CD8-positive, alpha-beta memory T cell (primary cell): ENCODE data around the gene PALS1. TPM values are rescaled to one million over a fixed set of nuclear protein-coding genes. Genes with fewer than 3 reads are reported as not detected.

Source experiments
- CTCF ChIA-PET: fragments of 350-600 bp; sonication (Branson Sonifier 250); formaldehyde crosslinking; loops from one replicate; lab custom pipeline; 2021; ENCODE audit warnings: antibody characterized with exemption; lab: Charles Lee
- POLR2A ChIA-PET: fragments of 350-600 bp; sonication (Branson Sonifier 250); formaldehyde crosslinking; loops from one replicate; lab custom pipeline; 2021; ENCODE audit warnings: antibody characterized with exemption; lab: Charles Lee
- DNase-seq, 5 donors: peaks; one replicate each; pipeline versions ENCODE4 v3.0.0 to v3.0.0-alpha.2; 2020 to 2022; ENCODE audit warnings: mixed read lengths in 1 of 5
- H3K27ac ChIP-seq: one replicate; pipeline ENCODE4 v1.7.0; 2013; ENCODE audit warnings: low read depth, mild to moderate bottlenecking, low read length, moderate library complexity
- H3K27me3 ChIP-seq: 2 replicates; pipeline ENCODE4 v1.7.0; 2013; ENCODE audit warnings: low read length, mild to moderate bottlenecking; ENCODE audit not compliant: insufficient read depth, poor library complexity, severe bottlenecking
- H3K36me3 ChIP-seq: 2 replicates; pipeline ENCODE4 v1.7.0; 2013; ENCODE audit warnings: mild to moderate bottlenecking, low read length, moderate library complexity; ENCODE audit not compliant: insufficient read depth
- H3K4me1 ChIP-seq: 2 replicates; pipeline ENCODE4 v1.7.0; 2013; ENCODE audit warnings: mild to moderate bottlenecking, low read length, moderate library complexity; ENCODE audit not compliant: insufficient read depth
- H3K4me3 ChIP-seq: 2 replicates; pipeline ENCODE4 v1.7.0; 2013; ENCODE audit warnings: mild to moderate bottlenecking, low read length
- H3K9me3 ChIP-seq: 2 replicates; pipeline ENCODE4 v1.7.0; 2013; ENCODE audit warnings: mild to moderate bottlenecking, low read length
- H3K27ac Mint-ChIP-seq, 8 donors: one replicate each; pipeline ENCODE4 v1.8.0; 2020 to 2021; ENCODE audit warnings: mixed read lengths in 8 of 8, mild to moderate bottlenecking in 6 of 8, inconsistent platforms in 3 of 8, moderate library complexity in 3 of 8
- H3K27me3 Mint-ChIP-seq, 2 donors: one replicate each; pipeline ENCODE4 v1.8.0; 2020 to 2021; ENCODE audit warnings: mixed read lengths in 2 of 2, mild to moderate bottlenecking in 1 of 2, moderate library complexity in 1 of 2
- H3K36me3 Mint-ChIP-seq, 3 donors: one replicate each; pipeline ENCODE4 v1.8.0; 2020 to 2021; ENCODE audit warnings: mixed read lengths in 3 of 3, inconsistent platforms in 1 of 3, mild to moderate bottlenecking in 1 of 3
- H3K4me1 Mint-ChIP-seq, 3 donors: one replicate each; pipeline ENCODE4 v1.8.0; 2020 to 2021; ENCODE audit warnings: mixed read lengths in 3 of 3, inconsistent platforms in 1 of 3, mild to moderate bottlenecking in 1 of 3
- H3K4me3 Mint-ChIP-seq, 7 donors: one replicate each; pipeline ENCODE4 v1.8.0; 2020 to 2021; ENCODE audit warnings: mixed read lengths in 7 of 7, mild to moderate bottlenecking in 6 of 7, moderate library complexity in 4 of 7, inconsistent platforms in 2 of 7
- H3K9me3 Mint-ChIP-seq, 5 donors: one replicate each; pipeline ENCODE4 v1.8.0; 2020 to 2022; ENCODE audit warnings: mixed read lengths in 5 of 5, mild to moderate bottlenecking in 3 of 5, moderate library complexity in 2 of 5, inconsistent platforms in 1 of 5
- polyA plus RNA-seq: library from polyadenylated mRNA; unstranded; fragments of 300-500 nt; fragmentation: Illumina TruSeq; gene quantifications from one replicate; pipeline ENCODE4 v1.2.3, GENCODE V29; 2021
- total RNA-seq, 2 experiments: library from RNA; stranded (reverse); gene quantifications; one replicate each; pipeline ENCODE4 v1.2.3, GENCODE V29; 2021

PALS1 gene
- total and polyA plus RNA-seq, 3 experiments from 2014 or later: 1.8 to 6.7 (median 5.6) TPM

- CTCF ChIA-PET: no interaction called here
- H3K27ac Mint-ChIP-seq: peak overlapping the region in 1 of 8 donors; percentile 32
Observed at GRCh38 chr14:67260965-67261364, 19.7 kb downstream of the PALS1 start.

DNA sequence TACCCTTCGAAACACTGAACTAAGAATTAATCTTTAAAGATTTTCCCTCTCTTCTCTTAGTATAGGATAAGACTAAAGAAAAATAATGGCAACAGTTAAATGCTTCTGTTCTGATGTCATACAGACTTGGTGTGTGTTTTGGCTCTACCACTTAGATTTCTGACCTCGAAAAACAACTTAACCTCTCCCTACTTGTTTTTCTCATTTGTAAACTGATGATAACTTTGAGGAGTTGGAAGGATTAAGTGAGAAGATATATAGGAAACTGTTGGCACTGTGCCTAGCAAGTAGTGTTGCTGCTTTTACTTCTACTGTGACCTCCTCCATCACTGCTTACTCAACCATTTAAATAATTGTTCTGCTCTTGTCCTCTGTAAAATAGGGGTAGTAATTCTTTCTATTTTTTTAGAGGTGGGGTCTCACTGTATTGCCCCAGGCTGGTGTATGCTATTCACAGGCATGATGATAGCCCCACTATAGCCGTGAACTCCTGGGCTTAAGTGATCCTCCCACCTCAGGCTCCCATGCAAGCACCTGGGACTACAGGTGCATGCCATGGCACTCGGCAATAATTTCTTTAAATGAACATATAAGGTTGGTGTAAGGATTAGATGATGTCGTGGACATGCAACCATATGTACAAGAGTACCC is 22.4 kb downstream of the PALS1 start:
- H3K4me1 ChIP-seq: no peaks in the 10 kb centered on the region
- Mint-ChIP-seq H3K36me3 (peaks cover 0 to 2% (median 0%) of the 10 kb centered on the region in 3 donors), H3K4me1 (peaks cover 4 to 20% (median 11%) of the 10 kb centered on the region in 3 donors), H3K9me3 (no peaks in the 10 kb centered on the region), H3K27me3 (no peaks in the 10 kb centered on the region), H3K27ac (no peak overlapping the region), H3K4me3 (no peak overlapping the region)
- H3K9me3 ChIP-seq: no peaks in the 10 kb centered on the region
- CTCF ChIA-PET: interaction anchor here (1.0 kb wide), 1 partner anchor 12 kb away, joined by 3 read pairs; no protein-coding TSS in a partner anchor
- no peak overlapping the region for H3K27ac ChIP-seq
- DNase-seq: no peak
- no peak overlapping the region for H3K4me3 ChIP-seq
- no peaks in the 10 kb centered on the region for H3K27me3 ChIP-seq
- POLR2A ChIA-PET: no interaction called here
- no peaks in the 10 kb centered on the region for H3K36me3 ChIP-seq

More at GRCh38 chr14:67260965-67261364, 19.7 kb downstream of the PALS1 start:
- Mint-ChIP-seq H3K36me3 (peaks cover 0 to 8% (median 4%) of the 10 kb centered on the region in 3 donors), H3K9me3 (no peaks in the 10 kb centered on the region), H3K4me3 (no peak overlapping the region), H3K4me1 (peaks cover 3 to 11% (median 4%) of the 10 kb centered on the region in 3 donors), H3K27me3 (no peaks in the 10 kb centered on the region)
- H3K4me1 ChIP-seq: no peaks in the 10 kb centered on the region
- H3K9me3 ChIP-seq: no peaks in the 10 kb centered on the region
- H3K27ac ChIP-seq: no peak overlapping the region
- H3K27me3 ChIP-seq: no peaks in the 10 kb centered on the region
- no peak overlapping the region for H3K4me3 ChIP-seq
- POLR2A ChIA-PET: no interaction called here
- no peak for DNase-seq
- no peaks in the 10 kb centered on the region for H3K36me3 ChIP-seq

GRCh38 chr14:67265131-67265530 is 23.9 kb downstream of the PALS1 start:
- Histone ChIP-seq H3K9me3 (no peaks in the 10 kb centered on the region), H3K36me3 (no peaks in the 10 kb centered on the region), H3K4me1 (no peaks in the 10 kb centered on the region), H3K4me3 (no peak overlapping the region), H3K27ac (no peak overlapping the region), H3K27me3 (no peaks in the 10 kb centered on the region)
- DNase-seq: no peak
- Mint-ChIP-seq H3K9me3 (no peaks in the 10 kb centered on the region), H3K27me3 (no peaks in the 10 kb centered on the region), H3K27ac (peak overlapping the region in 1 of 8 donors; percentile 16), H3K36me3 (no peaks in the 10 kb centered on the region), H3K4me3 (no peak overlapping the region), H3K4me1 (peaks cover 4 to 27% (median 17%) of the 10 kb centered on the region in 3 donors)
- POLR2A ChIA-PET: no interaction called here
- CTCF ChIA-PET: interaction anchor here (1.7 kb wide), 1 partner anchor 12 kb away, joined by 4 read pairs; no protein-coding TSS in a partner anchor

- Mint-ChIP-seq H3K4me1 (peaks cover 3 to 22% (median 17%) of the 10 kb centered on the region in 3 donors), H3K36me3 (peaks cover 3 to 15% (median 7%) of the 10 kb centered on the region in 3 donors), H3K9me3 (no peaks in the 10 kb centered on the region), H3K27me3 (no peaks in the 10 kb centered on the region), H3K4me3 (no peak overlapping the region), H3K27ac (no peak overlapping the region)
- Histone ChIP-seq H3K27ac (peak overlapping the region; percentile 20), H3K9me3 (no peaks in the 10 kb centered on the region), H3K4me1 (no peaks in the 10 kb centered on the region), H3K27me3 (no peaks in the 10 kb centered on the region), H3K36me3 (no peaks in the 10 kb centered on the region), H3K4me3 (no peak overlapping the region)
- no peak for DNase-seq
- CTCF ChIA-PET: interaction anchor here (1.2 kb wide), 1 partner anchor 21 kb away, joined by 3 read pairs; no protein-coding TSS in a partner anchor
- POLR2A ChIA-PET: no interaction called here
Observed at GRCh38 chr14:67267576-67268328, 26.5 kb downstream of the PALS1 start.

GRCh38 chr14:67268426-67269150 is 27.4 kb downstream of the PALS1 start:
- Histone ChIP-seq H3K4me3 (no peak overlapping the region), H3K27ac (peak overlapping the region; percentile 20), H3K9me3 (no peaks in the 10 kb centered on the region), H3K4me1 (no peaks in the 10 kb centered on the region), H3K36me3 (no peaks in the 10 kb centered on the region), H3K27me3 (no peaks in the 10 kb centered on the region)
- Mint-ChIP-seq H3K9me3 (no peaks in the 10 kb centered on the region), H3K27me3 (no peaks in the 10 kb centered on the region), H3K27ac (peak overlapping the region in 1 of 8 donors; percentile 1), H3K4me3 (no peak overlapping the region), H3K36me3 (peaks cover 3 to 20% (median 11%) of the 10 kb centered on the region in 3 donors), H3K4me1 (peaks cover 3 to 22% (median 14%) of the 10 kb centered on the region in 3 donors)
- ChIA-PET CTCF (no interaction called here), POLR2A (no interaction called here)
- no peak for DNase-seq

GRCh38 chr14:67269298-67270060 is 28.2 kb downstream of the PALS1 start:
- H3K4me1 Mint-ChIP-seq: peaks cover 3 to 20% (median 14%) of the 10 kb centered on the region in 3 donors
- Histone ChIP-seq H3K4me3 (no peak overlapping the region), H3K27me3 (no peaks in the 10 kb centered on the region), H3K4me1 (no peaks in the 10 kb centered on the region), H3K9me3 (no peaks in the 10 kb centered on the region), H3K27ac (no peak overlapping the region), H3K36me3 (no peaks in the 10 kb centered on the region)
- peaks cover 0 to 2% of the 10 kb centered on the region in 2 donors for H3K27me3 Mint-ChIP-seq
- peaks cover 5 to 23% (median 14%) of the 10 kb centered on the region in 3 donors for H3K36me3 Mint-ChIP-seq
- no peak overlapping the region for H3K4me3 Mint-ChIP-seq
- H3K9me3 Mint-ChIP-seq: no peaks in the 10 kb centered on the region
- ChIA-PET POLR2A (no interaction called here), CTCF (no interaction called here)
- no peak overlapping the region for H3K27ac Mint-ChIP-seq
- DNase-seq: no peak

DNA sequence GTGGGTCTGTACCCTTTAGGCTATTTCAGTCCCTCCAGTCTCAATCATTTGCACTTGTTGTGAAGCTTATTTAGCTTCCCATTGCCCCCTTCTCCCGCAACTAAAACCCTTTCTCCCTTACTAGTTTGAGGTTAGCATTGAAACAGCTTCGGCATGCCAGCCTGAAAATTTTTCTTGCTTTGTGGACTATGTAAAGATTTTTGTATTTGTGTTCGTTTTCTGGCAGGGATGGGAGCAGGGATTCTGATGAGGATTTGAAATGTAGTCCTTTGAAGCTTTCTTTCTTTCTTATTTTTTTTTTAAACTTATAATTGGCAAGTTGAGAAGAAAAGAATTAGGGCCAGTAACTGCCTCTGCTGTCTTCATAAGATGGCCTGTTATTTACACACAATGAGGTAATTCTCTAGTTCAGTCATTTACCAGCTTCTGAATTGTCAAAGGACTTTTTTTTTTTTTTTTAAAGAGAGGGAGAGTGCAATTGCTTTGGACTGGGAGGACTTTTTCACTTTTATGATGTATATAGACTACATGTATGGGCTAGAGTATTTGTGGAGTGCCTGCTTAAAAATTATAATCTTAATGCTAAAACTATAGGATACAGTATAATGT is 29.0 kb downstream of the PALS1 start:
- H3K4me3 ChIP-seq: no peak overlapping the region
- Mint-ChIP-seq H3K27ac (no peak overlapping the region), H3K36me3 (peaks cover 5 to 23% (median 14%) of the 10 kb centered on the region in 3 donors), H3K4me1 (peaks cover 0 to 17% (median 14%) of the 10 kb centered on the region in 3 donors), H3K9me3 (no peaks in the 10 kb centered on the region), H3K4me3 (no peak overlapping the region), H3K27me3 (peaks cover 0 to 2% of the 10 kb centered on the region in 2 donors)
- POLR2A ChIA-PET: no interaction called here
- H3K27me3 ChIP-seq: no peaks in the 10 kb centered on the region
- no peak overlapping the region for H3K27ac ChIP-seq
- no peak for DNase-seq
- CTCF ChIA-PET: no interaction called here
- no peaks in the 10 kb centered on the region for H3K36me3 ChIP-seq
- H3K9me3 ChIP-seq: no peaks in the 10 kb centered on the region
- no peaks in the 10 kb centered on the region for H3K4me1 ChIP-seq
